Inflammatory macrophage treated with lipopolysaccharide for 1 hour (primary cell): ENCODE data around the gene NLRP5.
"Not testable (repeated sequence)": the region's sequence is repeated elsewhere in the genome, so short reads cannot be mapped to it uniquely, and the experiment has no call there.

Experiments
- DNase-seq, 2 donors: peaks; one replicate each; pipeline ENCODE4 v3.0.0-alpha.2; 2020 to 2022

The NLRP5 gene

GRCh38 chr19:55986487-55986886 lies at the start of gene NLRP5:
Gene NLRP5 (plus strand): TSS chr19:55986775.
- DNase-seq: no peak

GRCh38 chr19:55939206-55939605 lies 47.4 kb upstream of the NLRP5 start:
- no peak for DNase-seq

GRCh38 chr19:55940306-55940705 lies 46.3 kb upstream of the NLRP5 start:
- DNase-seq: no peak

- no peak for DNase-seq
Observed at GRCh38 chr19:55947532-55947931, 39.0 kb upstream of the NLRP5 start, which contains the start of gene NLRP8. Gene NLRP8 (plus strand): TSS chr19:55947832.

GRCh38 chr19:55950566-55950965 lies 36.0 kb upstream of the NLRP5 start:
- not testable (repeated sequence) for DNase-seq

GRCh38 chr19:55956431-55956830 lies 30.1 kb upstream of the NLRP5 start:
- DNase-seq: no peak

GRCh38 chr19:55958356-55958755 lies 28.2 kb upstream of the NLRP5 start:
- no peak for DNase-seq

- DNase-seq: no peak
Observed at GRCh38 chr19:55959996-55960675, 26.4 kb upstream of the NLRP5 start.

- no peak for DNase-seq
Observed at GRCh38 chr19:55962186-55962585, 24.4 kb upstream of the NLRP5 start.

GRCh38 chr19:55973982-55974381 lies 12.6 kb upstream of the NLRP5 start:
- DNase-seq: no peak

- no peak for DNase-seq
Observed at GRCh38 chr19:55980415-55980814, 6.2 kb upstream of the NLRP5 start.

- no peak for DNase-seq
Observed at GRCh38 chr19:55985254-55985653, 1.3 kb upstream of the NLRP5 start.

GRCh38 chr19:55990831-55991230 lies 4.3 kb downstream of the NLRP5 start:
- DNase-seq: no peak

GRCh38 chr19:55993492-55993891 lies 6.9 kb downstream of the NLRP5 start:
- no peak for DNase-seq

GRCh38 chr19:56014765-56015164 lies 28.2 kb downstream of the NLRP5 start:
- DNase-seq: no peak

GRCh38 chr19:56015756-56016155 lies 29.2 kb downstream of the NLRP5 start:
- DNase-seq: no peak

- DNase-seq: not testable (repeated sequence)
Observed at GRCh38 chr19:56019325-56019724, 32.8 kb downstream of the NLRP5 start.

- DNase-seq: not testable (repeated sequence)
Observed at GRCh38 chr19:56020355-56020975, 33.9 kb downstream of the NLRP5 start.

GRCh38 chr19:56026769-56027168 lies 40.2 kb downstream of the NLRP5 start:
- DNase-seq: no peak

GRCh38 chr19:56053596-56053995 lies 67.0 kb downstream of the NLRP5 start:
- DNase-seq: no peak

GRCh38 chr19:56066152-56067023 lies 79.8 kb downstream of the NLRP5 start:
- DNase-seq: peak; percentile 16 to 65

- no peak for DNase-seq
Observed at GRCh38 chr19:56069642-56070041, 83.1 kb downstream of the NLRP5 start.

GRCh38 chr19:56071151-56071550 lies 84.6 kb downstream of the NLRP5 start:
- DNase-seq: no peak

GRCh38 chr19:56076498-56076897 lies 89.9 kb downstream of the NLRP5 start:
- peak; percentile 32 to 81 for DNase-seq
